Activated CD4-positive, alpha-beta T cell treated with anti-CD3 and anti-CD28 coated beads for 36 hours (primary cell): ENCODE data around the gene ARHGEF16. TPM values are rescaled to one million over a fixed set of nuclear protein-coding genes. Genes with fewer than 3 reads are reported as not detected.
A peak's percentile ranks its signal among the peaks of the same experiment; 100 is the strongest.

Experiments used
- ATAC-seq: fragments of 200-7000 bp; cut with Tn5 transposase; one replicate; pipeline ENCODE4 v1.10.0; 2021; ENCODE audit warnings: mild to moderate bottlenecking, moderate library complexity
- CTCF ChIA-PET: fragments of 350-600 bp; sonication (Branson Sonifier 250); formaldehyde crosslinking; loops from one replicate; lab custom pipeline; 2021; ENCODE audit warnings: antibody characterized with exemption; lab: Charles Lee
- POLR2A ChIA-PET: fragments of 350-600 bp; sonication (Branson Sonifier 250); formaldehyde crosslinking; loops from one replicate; lab custom pipeline; 2021; ENCODE audit warnings: antibody characterized with exemption, inconsistent platforms; lab: Charles Lee
- DNase-seq: peaks from one replicate; pipeline ENCODE4 v3.0.0-alpha.2; 2020
- H3K27ac Mint-ChIP-seq: one replicate; pipeline ENCODE4 v1.8.0; 2021; ENCODE audit warnings: mixed read lengths
- H3K27me3 Mint-ChIP-seq: one replicate; pipeline ENCODE4 v1.8.0; 2021; ENCODE audit warnings: mixed read lengths
- H3K36me3 Mint-ChIP-seq: one replicate; pipeline ENCODE4 v1.8.0; 2021; ENCODE audit warnings: low read depth, mixed read lengths
- H3K4me1 Mint-ChIP-seq: one replicate; pipeline ENCODE4 v1.8.0; 2021; ENCODE audit warnings: mixed read lengths
- H3K4me3 Mint-ChIP-seq: one replicate; pipeline ENCODE4 v1.8.0; 2021; ENCODE audit warnings: mild to moderate bottlenecking, moderate library complexity, mixed read lengths
- H3K9me3 Mint-ChIP-seq: one replicate; pipeline ENCODE4 v1.8.0; 2021; ENCODE audit warnings: low read depth, mixed read lengths
- intact Hi-C, 2 experiments: fragments of 100-400 bp; cut with DNase I in 1 of 2; cut with micrococcal nuclease in 1 of 2; formaldehyde crosslinking; loops; one replicate each; pipeline versions ENCODE4 v1.14.2 to v1.15.1; 2022 to 2024; cut with DNase I, micrococcal nuclease
- total RNA-seq, 2 experiments: library from RNA; stranded (reverse); gene quantifications; one replicate each; pipeline ENCODE4 v1.2.3, GENCODE V29; 2021

The ARHGEF16 gene
- total RNA-seq, 2 experiments from 2014 or later: not detected

GRCh38 chr1:3483380-3483779 lies 28.9 kb downstream of the ARHGEF16 start:
- ChIA-PET CTCF (interaction anchor here (2.8 kb wide), 1 partner anchor 30 kb away, joined by 9 read pairs; no protein-coding TSS in a partner anchor), POLR2A (no interaction called here)
- Mint-ChIP-seq H3K9me3 (peaks cover 7% of the 10 kb centered on the region), H3K27me3 (no peaks in the 10 kb centered on the region), H3K4me3 (no peak overlapping the region), H3K36me3 (no peaks in the 10 kb centered on the region), H3K27ac (no peak overlapping the region), H3K4me1 (no peaks in the 10 kb centered on the region)
- intact Hi-C loops: loop anchor here in 1 of 2 experiments (1.0 kb wide), 1 partner anchor 30 kb away; no protein-coding TSS in a partner anchor
- DNase-seq (no peak), ATAC-seq (no peak)

GRCh38 chr1:3483801-3484444 lies 29.5 kb downstream of the ARHGEF16 start:
- Mint-ChIP-seq H3K4me3 (no peak overlapping the region), H3K36me3 (peaks cover 1% of the 10 kb centered on the region), H3K27me3 (no peaks in the 10 kb centered on the region), H3K4me1 (no peaks in the 10 kb centered on the region), H3K27ac (no peak overlapping the region), H3K9me3 (peaks cover 12% of the 10 kb centered on the region)
- intact Hi-C loops: loop anchor here (1.0 kb wide), 1 partner anchor 31 kb away; no protein-coding TSS in a partner anchor
- peak; percentile 67 for DNase-seq
- ChIA-PET POLR2A (no interaction called here), CTCF (interaction anchor here (1.1 kb wide), 1 partner anchor 31 kb away, joined by 4 read pairs; no protein-coding TSS in a partner anchor)
- peak; percentile 63 for ATAC-seq

GRCh38 chr1:3485016-3485415 lies 30.6 kb downstream of the ARHGEF16 start:
- no peak for DNase-seq
- peaks cover 3% of the 10 kb centered on the region for H3K36me3 Mint-ChIP-seq
- intact Hi-C loops: no loop called here
- ChIA-PET POLR2A (no interaction called here), CTCF (interaction anchor here (1.1 to 4.3 kb wide), 3 partner anchors 32 to 134 kb away, joined by 4 to 18 read pairs (median 4); no protein-coding TSS in a partner anchor)
- ATAC-seq: no peak
- peaks cover 14% of the 10 kb centered on the region for H3K9me3 Mint-ChIP-seq
- H3K4me1 Mint-ChIP-seq: no peaks in the 10 kb centered on the region
- H3K27ac Mint-ChIP-seq: no peak overlapping the region
- H3K27me3 Mint-ChIP-seq: no peaks in the 10 kb centered on the region
- no peak overlapping the region for H3K4me3 Mint-ChIP-seq

- no peak for ATAC-seq
- ChIA-PET POLR2A (interaction anchor here (0.7 kb wide), 1 partner anchor 642 kb away, joined by 4 read pairs; no protein-coding TSS in a partner anchor), CTCF (interaction anchor here (0.9 to 4.3 kb wide), 3 partner anchors 36 to 133 kb away, joined by 3 to 18 read pairs (median 3); no protein-coding TSS in a partner anchor)
- intact Hi-C loops: no loop called here
- H3K9me3 Mint-ChIP-seq: peaks cover 14% of the 10 kb centered on the region
- H3K4me1 Mint-ChIP-seq: peaks cover 3% of the 10 kb centered on the region
- no peak overlapping the region for H3K4me3 Mint-ChIP-seq
- no peaks in the 10 kb centered on the region for H3K27me3 Mint-ChIP-seq
- DNase-seq: no peak
- no peak overlapping the region for H3K27ac Mint-ChIP-seq
- peaks cover 3% of the 10 kb centered on the region for H3K36me3 Mint-ChIP-seq
Observed at GRCh38 chr1:3488432-3488831, 34.0 kb downstream of the ARHGEF16 start.

GRCh38 chr1:3490046-3490745 lies 35.7 kb downstream of the ARHGEF16 start:
- CTCF ChIA-PET: interaction anchor here (0.6 to 1.5 kb wide), 8 partner anchors 11 to 311 kb away, joined by 3 to 16 read pairs (median 3); no protein-coding TSS in a partner anchor
- peaks cover 14% of the 10 kb centered on the region for H3K9me3 Mint-ChIP-seq
- POLR2A ChIA-PET: no interaction called here
- DNase-seq (no peak), ATAC-seq (no peak)
- H3K4me3 Mint-ChIP-seq: no peak overlapping the region
- H3K4me1 Mint-ChIP-seq: peaks cover 3% of the 10 kb centered on the region
- H3K36me3 Mint-ChIP-seq: peaks cover 3% of the 10 kb centered on the region
- intact Hi-C loops: loop anchor here in 1 of 2 experiments (10.0 kb wide), 1 partner anchor 235 kb away; no protein-coding TSS in a partner anchor
- no peak overlapping the region for H3K27ac Mint-ChIP-seq
- H3K27me3 Mint-ChIP-seq: no peaks in the 10 kb centered on the region

GRCh38 chr1:3491291-3492246 lies 37.1 kb downstream of the ARHGEF16 start:
- intact Hi-C loops: loop anchor here (1.0 to 10.0 kb wide), 4 partner anchors 40 to 233 kb away; no protein-coding TSS in a partner anchor
- Mint-ChIP-seq H3K4me3 (no peak overlapping the region), H3K27me3 (no peaks in the 10 kb centered on the region), H3K36me3 (peaks cover 3% of the 10 kb centered on the region), H3K27ac (no peak overlapping the region), H3K9me3 (peaks cover 14% of the 10 kb centered on the region), H3K4me1 (peaks cover 3% of the 10 kb centered on the region)
- ATAC-seq (peak; percentile 96), DNase-seq (peak; percentile 93)
- CTCF ChIA-PET: interaction anchor here (0.5 to 1.5 kb wide), 10 partner anchors 9 to 137 kb away, joined by 3 to 16 read pairs (median 3); no protein-coding TSS in a partner anchor
- POLR2A ChIA-PET: no interaction called here

GRCh38 chr1:3492545-3493246 lies 38.2 kb downstream of the ARHGEF16 start:
- POLR2A ChIA-PET: no interaction called here

GRCh38 chr1:3494321-3495308 lies 40.1 kb downstream of the ARHGEF16 start:
- intact Hi-C loops: loop anchor here in 1 of 2 experiments (10.0 kb wide), 1 partner anchor 230 kb away; no protein-coding TSS in a partner anchor
- Mint-ChIP-seq H3K9me3 (no peaks in the 10 kb centered on the region), H3K36me3 (no peaks in the 10 kb centered on the region), H3K4me3 (no peak overlapping the region), H3K27ac (no peak overlapping the region), H3K4me1 (peaks cover 3% of the 10 kb centered on the region), H3K27me3 (no peaks in the 10 kb centered on the region)
- CTCF ChIA-PET: no interaction called here
- POLR2A ChIA-PET: no interaction called here
- DNase-seq (no peak), ATAC-seq (no peak)

More at GRCh38 chr1:3492545-3493246, 38.2 kb downstream of the ARHGEF16 start:
- DNase-seq (no peak), ATAC-seq (no peak)
- intact Hi-C loops: loop anchor here in 1 of 2 experiments (10.0 kb wide), 1 partner anchor 232 kb away; no protein-coding TSS in a partner anchor
- CTCF ChIA-PET: interaction anchor here (0.5 to 0.9 kb wide), 3 partner anchors 40 to 232 kb away, joined by 3 read pairs; no protein-coding TSS in a partner anchor
- H3K27me3 Mint-ChIP-seq: no peaks in the 10 kb centered on the region
- peaks cover 3% of the 10 kb centered on the region for H3K4me1 Mint-ChIP-seq
- H3K4me3 Mint-ChIP-seq: no peak overlapping the region
- H3K9me3 Mint-ChIP-seq: peaks cover 12% of the 10 kb centered on the region
- H3K27ac Mint-ChIP-seq: no peak overlapping the region
- H3K36me3 Mint-ChIP-seq: peaks cover 3% of the 10 kb centered on the region
